CD4-positive, alpha-beta T cell treated with Interleukin-4 for 4 hours (primary cell): Measurements from ENCODE around the gene CASKIN2.

ENCODE experiments used
- DNase-seq: peaks from one replicate; pipeline ENCODE4 v3.0.0-alpha.2; 2020

The CASKIN2 gene, protein sequence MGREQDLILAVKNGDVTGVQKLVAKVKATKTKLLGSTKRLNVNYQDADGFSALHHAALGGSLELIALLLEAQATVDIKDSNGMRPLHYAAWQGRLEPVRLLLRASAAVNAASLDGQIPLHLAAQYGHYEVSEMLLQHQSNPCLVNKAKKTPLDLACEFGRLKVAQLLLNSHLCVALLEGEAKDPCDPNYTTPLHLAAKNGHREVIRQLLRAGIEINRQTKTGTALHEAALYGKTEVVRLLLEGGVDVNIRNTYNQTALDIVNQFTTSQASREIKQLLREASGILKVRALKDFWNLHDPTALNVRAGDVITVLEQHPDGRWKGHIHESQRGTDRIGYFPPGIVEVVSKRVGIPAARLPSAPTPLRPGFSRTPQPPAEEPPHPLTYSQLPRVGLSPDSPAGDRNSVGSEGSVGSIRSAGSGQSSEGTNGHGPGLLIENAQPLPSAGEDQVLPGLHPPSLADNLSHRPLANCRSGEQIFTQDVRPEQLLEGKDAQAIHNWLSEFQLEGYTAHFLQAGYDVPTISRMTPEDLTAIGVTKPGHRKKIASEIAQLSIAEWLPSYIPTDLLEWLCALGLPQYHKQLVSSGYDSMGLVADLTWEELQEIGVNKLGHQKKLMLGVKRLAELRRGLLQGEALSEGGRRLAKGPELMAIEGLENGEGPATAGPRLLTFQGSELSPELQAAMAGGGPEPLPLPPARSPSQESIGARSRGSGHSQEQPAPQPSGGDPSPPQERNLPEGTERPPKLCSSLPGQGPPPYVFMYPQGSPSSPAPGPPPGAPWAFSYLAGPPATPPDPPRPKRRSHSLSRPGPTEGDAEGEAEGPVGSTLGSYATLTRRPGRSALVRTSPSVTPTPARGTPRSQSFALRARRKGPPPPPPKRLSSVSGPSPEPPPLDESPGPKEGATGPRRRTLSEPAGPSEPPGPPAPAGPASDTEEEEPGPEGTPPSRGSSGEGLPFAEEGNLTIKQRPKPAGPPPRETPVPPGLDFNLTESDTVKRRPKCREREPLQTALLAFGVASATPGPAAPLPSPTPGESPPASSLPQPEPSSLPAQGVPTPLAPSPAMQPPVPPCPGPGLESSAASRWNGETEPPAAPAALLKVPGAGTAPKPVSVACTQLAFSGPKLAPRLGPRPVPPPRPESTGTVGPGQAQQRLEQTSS (N-terminal part only)

GRCh38 chr17:75515496-75516254 lies at the start of gene CASKIN2:
Gene CASKIN2 (minus strand): TSS chr17:75515537. CDS start chr17:75513804, 1,733 bp downstream.
- peak; percentile 48 for DNase-seq

DNA sequence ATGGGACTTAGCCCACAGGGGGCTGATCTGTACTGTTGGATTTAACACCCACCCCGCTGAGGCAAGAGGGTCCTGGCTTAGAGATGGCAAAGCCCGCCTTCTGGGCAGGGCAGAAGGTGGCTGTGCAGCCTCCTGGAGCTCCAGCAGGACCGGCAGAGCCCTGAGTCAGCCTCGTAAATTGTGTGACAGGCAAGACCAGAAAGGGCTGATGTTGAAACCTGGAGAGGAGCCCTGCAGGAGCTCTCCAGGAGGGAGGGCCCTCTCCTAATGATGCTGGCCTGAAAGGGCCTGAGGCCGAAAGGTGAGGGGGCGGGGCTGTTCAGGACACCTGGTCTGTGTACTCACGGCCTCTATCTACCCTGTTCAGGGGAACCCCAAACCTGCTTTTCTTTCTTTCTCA lies 49.7 kb upstream of the CASKIN2 start:
- DNase-seq: no peak

- no peak for DNase-seq
Observed at GRCh38 chr17:75564195-75564594, 48.9 kb upstream of the CASKIN2 start.

DNA sequence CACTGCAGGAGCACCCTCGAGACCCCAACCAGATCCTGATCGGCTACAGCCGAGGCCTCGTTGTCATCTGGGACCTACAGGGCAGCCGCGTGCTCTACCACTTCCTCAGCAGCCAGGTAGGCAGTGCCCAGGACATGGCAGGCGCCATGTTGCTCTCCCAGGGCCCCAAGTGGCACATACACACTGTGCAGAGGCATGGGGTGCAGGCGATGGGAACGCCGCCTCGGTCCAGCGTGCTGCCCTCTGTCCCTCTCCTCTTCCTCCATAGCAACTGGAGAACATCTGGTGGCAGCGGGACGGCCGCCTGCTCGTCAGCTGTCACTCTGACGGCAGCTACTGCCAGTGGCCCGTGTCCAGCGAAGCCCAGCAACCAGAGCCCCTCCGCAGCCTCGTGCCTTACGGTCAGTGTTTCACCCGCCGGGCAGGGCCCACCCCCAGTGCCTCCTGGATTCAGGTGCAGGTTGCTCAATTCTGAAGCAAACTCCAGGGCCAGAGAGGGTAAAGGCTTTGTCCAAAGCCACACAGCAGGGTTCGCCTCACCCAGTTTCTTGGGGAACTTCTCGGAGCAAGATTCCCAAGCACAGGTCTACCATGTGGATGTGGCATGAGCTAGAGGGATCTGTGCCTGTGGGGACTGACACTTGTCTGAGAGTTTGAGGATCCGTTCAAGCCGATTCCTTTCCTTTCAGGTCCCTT lies 47.9 kb upstream of the CASKIN2 start:
- no peak for DNase-seq

DNA sequence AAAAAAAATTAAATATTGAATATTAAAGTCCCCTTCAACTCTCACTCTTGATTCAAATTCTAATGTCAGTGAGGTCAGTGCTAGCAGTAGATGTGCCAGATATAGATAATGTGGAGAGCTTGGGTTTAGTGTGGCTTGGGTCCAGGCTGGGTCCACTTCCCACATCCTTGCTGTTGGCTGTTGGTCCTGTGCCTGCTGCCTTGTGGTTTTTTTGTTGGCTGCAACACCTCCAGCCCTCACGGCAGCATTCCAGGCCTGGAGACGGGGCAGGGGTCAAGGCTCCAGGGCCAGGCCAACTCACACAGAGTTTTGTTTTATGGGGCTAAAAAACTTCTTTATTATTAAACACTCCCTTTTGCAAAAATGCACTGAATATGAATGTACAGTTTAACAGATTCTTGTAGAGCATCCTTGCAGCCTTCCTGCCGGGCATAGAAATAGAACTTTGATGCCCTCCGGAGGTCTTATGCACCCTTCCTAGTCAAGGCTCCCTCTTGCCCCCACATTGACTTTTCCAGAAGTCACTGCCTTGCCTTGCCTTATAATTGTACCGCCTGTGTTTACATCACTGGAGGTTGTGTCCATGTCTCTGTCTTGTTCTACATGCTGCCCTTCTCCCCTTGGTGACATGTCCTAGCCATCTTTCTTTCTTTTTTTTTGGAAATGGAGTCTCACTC lies 46.7 kb upstream of the CASKIN2 start:
- DNase-seq: no peak

DNA sequence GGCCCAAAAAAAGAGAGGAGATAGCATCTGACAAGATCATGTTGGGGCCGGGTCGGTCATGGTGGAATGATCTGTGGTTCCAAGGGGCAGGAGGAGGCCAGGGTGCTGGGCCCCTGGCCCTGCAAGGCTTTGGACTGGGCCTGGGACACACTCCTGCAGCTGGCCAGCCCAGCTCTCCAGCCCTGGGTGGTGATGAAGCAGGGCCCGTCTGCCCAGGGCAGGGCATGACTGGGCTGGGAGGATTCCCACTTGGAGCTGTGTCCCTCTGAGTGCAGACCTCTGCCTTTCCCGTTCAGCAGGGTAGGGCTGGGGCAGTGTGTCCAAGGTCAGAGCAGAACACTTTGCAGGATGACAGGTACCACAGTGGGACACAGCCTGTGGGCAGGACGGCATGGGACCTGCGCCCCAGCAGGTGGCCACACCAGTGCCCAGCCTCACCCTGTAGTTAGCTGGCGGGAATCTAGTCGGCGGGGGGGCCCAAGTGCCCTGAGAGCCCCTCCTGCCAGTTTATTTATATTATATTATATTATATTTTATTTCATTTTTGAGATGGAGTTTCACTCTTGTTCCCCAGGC lies 44.7 kb upstream of the CASKIN2 start:
- no peak for DNase-seq

GRCh38 chr17:75558666-75559530 lies 43.6 kb upstream of the CASKIN2 start:
- DNase-seq: no peak

GRCh38 chr17:75557852-75558665 lies 42.7 kb upstream of the CASKIN2 start:
- DNase-seq: no peak

DNA sequence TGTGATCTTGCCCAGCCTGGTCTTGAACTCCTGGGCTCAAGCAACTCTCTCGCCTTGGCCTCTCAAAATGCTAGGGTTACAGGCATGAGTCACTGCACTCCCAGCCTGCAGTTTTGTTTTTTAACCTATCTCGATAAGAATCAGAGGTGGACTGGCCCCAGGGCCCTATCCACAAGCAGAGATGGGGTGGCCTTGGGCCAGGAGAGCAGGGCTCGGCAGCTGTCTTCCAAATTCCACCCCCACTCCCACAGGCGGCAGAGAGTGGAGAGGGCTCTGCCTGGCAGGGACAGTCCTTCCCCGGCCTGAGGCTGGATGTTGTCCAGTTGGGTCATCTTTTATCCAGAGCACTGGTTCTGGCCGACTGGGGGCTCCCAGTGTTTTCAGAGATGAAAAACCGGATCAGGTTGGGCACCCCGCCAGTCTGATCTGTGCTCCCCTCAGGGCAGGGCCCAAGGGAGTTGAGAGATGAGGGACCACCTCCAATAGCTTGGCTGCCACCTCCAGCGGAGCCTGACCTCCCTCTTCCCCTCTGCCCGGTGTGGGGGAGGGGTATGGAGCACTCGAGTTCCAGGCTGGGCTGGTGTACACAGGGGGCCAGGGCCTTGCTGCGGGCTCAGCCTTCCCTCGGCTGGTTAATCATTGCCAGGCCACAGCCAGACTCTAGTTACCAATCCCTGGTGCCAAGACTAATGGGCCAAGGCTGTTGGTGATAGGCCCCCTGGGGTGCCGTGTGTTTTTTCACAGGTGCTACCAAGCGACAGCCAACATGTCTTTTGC lies 41.9 kb upstream of the CASKIN2 start:
- no peak for DNase-seq

DNA sequence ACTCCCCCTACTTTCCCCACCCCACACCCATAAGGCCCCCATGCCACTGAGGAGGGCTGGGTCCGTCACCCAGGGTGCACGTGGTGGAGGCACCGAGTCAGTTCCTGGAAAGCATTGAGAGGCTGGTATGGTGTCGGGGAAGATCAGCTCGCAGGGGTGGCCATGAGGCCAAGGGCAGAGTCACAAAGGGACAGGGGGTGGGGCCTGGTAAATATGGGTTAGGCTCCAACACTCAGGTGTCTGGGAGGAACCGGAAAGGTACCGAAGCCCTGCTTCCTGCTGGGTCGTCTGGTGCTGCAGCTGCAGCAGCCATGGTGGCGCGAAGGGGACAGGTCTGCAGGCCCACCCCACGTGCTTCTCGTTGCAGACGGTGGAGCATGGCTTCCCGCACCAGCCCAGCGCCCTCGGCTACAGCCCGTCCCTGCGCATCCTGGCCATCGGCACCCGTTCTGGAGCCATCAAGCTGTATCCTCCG lies 40.4 kb upstream of the CASKIN2 start:
- no peak for DNase-seq

DNA sequence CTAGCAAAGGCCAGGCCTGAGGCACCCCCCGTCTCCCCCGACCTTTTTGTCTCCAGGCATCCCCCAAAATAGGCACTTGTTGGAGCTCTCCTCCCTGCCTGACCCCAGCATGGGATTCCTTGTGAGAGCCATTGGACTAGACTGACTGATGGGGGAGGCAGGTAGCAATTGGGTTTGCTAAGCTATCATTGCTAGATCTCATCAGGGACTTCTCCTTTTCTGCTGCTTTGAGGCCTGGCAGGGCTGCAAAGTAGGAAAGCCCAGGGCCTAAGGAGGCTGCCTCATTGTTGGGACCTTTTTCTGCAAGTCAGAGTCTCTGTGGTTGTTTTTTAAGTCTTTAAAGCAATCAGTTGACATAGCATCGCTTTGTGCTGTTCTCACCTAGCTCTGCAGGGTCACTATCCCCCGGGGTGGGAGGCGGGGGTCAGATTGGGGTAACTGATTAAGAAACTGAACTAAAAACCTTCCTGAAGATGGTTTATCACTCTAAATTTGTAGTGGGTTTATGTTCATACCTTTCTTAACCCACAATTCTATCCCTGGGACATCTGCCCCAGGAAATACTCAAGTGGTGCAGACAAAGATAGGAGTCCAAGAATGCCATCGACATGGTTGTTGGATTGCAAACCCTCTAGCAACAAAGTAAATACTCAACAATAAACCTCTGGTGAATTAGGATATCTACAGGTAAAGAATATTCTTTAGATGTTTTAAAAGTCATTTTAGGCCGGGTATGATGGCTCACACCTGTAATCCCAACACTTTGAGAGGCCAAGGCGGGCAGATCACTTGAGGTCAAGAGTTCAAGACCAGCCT lies 38.2 kb upstream of the CASKIN2 start:
- DNase-seq: no peak

DNA sequence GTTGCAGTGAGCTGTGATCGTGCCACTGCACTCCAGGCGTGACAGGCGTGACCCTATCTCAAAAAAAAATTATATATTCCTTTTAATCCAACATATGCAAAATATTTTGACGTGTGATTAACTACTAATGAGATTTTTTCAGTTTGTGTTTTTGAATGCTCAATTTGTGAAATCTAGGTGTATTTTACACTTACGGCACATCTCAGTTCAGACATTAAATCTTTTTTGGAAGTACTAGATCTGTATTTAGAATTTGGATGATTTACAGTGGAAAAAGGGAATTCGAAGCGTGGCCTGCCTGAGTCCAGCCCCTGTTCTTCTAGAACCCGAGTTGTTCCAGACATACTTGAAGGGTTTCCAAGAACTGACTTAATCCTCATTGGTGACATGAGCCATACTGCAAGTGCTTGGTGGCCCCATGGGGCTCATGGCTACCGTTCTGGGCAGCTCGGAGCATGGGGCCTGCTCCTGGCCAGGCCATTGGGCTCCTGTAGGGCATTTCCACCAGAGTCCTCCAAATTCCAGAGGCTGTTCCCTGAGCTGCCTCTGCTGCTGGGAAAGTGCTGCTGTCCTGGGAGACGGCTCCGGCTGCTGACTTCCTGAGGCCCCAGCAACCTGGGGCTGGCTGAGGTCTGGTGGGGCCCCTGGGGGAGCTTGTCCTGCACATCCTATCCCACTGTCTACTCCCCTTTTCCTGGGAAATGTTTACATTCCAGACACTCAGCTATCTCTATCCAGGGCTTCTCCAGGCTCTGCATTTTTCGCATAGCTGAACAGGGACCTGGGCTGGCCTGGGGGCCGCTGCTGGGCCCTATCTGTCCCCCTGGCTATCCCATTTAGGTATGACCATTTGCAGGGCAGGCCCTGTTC lies 37.3 kb upstream of the CASKIN2 start:
- DNase-seq: no peak

DNA sequence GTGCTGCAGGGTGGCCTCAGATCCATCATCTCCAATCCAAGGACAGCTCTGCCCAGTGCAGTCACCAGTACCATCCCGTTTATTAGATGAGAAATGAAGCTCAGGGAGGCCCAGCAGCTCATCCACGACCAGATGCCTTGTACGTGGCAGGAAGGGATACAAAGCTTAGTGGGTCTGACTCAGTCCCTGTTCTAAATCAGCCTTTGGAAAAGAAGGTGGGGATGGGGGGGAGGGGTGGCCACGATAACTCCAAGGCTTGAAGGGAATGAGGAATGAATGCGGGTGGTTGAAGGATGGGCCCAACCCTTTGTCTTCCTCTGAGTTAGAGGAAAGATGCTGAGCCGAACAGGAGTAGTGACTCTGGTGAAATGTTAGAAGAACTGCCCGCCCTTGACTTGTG lies 35.9 kb upstream of the CASKIN2 start:
- DNase-seq: no peak

DNA sequence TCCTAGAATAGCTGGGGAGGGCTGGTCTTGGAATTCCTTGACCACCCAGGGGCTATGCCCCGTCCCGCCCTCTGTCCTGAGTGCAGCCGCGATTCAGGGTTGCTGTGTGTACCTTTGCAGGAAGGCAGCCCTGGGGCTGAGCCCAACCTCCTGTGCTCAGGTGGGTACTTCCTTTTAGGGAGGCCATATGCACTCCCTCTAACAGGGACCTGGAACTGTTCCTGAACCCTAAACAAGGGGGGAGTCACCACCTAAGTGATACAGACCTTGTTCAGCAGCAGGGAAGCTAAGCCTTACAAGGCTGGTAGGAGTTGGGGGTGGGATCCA lies 34.8 kb upstream of the CASKIN2 start:
- DNase-seq: no peak

DNA sequence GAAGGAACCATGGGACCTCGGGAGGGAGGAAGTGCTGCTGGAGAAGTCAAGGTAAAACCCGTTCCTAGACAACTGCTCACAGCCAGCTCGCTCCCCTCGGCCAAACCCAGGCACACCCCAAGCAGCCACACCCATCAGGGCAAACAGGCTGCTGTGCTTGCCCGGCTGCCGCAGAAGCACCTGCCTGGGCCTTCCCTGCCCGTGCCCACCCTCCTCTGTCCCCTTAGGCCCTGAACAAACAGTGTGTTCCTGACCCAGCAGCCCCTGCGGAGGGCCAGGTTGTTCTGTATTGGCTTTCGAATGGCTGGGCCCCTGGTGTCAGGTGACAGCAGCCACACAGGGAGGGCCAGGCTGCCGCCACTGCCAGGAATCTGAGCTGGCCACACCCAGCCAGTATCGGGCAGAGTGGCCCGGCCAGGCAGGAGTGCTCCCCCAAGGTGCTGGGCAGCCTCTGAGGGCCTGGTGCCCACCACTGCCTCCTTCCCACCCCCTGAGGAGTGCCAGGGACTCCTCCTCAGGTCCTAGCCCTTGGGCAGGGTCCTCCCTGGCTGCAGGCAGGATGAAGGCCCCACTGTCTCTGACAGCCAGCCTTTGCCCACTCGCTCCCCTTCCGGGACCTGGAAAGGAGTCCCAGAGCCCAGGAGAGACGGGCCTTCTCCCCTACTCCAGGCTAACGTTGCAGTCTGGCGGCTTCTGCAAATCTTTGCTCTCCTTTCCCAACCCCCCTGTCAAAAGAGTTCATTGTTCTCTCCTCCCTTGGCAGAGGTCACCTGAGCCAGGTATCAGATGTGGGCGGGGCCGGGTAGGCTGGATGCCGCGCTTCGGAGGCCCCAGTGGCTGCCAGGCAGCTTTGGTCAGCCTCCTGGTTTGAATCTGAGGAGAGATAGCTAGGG lies 34.2 kb upstream of the CASKIN2 start:
- DNase-seq: no peak
